Measurements from ENCODE around the gene WWP2.
"Not testable (repeated sequence)": the region's sequence is repeated elsewhere in the genome, so short reads cannot be mapped to it uniquely, and the experiment has no call there.

The WWP2 gene

DNA sequence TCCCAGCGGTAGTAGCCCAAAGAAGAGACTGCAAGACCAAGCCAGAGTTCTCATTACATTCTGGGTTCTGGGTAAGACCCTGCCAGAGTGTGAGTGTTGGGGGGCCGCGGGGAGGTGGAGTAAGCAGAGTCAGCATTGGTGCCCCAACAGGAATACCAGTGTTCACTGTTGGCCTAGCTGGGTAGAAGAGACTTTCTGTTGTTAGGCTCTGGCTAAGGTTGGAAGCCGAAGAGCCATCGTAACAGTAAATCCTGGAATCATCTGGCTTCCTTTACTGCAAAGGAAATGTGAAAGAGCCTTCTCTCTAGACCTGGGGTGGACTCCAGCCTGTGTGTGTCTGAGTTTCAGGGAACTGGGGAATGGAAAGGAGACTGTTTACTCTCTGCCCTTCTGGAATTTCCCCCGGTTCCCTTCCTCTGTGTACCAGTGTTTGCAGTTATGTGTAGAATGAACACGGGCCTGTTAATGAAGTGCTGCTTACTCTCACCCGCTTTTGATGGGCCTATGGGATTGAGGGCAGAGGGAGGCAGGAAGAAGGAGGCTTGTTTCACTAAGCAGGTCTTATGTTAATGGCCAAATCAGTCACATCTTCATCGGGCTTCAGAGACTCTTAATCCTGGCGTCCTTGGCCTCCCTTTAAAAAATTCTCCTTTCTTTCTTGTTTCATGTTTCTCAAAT, 68.5 kb downstream of the WWP2 start:
- no peak for DNase-seq (ENCODE audit: low read depth in 2 of 2)

DNA sequence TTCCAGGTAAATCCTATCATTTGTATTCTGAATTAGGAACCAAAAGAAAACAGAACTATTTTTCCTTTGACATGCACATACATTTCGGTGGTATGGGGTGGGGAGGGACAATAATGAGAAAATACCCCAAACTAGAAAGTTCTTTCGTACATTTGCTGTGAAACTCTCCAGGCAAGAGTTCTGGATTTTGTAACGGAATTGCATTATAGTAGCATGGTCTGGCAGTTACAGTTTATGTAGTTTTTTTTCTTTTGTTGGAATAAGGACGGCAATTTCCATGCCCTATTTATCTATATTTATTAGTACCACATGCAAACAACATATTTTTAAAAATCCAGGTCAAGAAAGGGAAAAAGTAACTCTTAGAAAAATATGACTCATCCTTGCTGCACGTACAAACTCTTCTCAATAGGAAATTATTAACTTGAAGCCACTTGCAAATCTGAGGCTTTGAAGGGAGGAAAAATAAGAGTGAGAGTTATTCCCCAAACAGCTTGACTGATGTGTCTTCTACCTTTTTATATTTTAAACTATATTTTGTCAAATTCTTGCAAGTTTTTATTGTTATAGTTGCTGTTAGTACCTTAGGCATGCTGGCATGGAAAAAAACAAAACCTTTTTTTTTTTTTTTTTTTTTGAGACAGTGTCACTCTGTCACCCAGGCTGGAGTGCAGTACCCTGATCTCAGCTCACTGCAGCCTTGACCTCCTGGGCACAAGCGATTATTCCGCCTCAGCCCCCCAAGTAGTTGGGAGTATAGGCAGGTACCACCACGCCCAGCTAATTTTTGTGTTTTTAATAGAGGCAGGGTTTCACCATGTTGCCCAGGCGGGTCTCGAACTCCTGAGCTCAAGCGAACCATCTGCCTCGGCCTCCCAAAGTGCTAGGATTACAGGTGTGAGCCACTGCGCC, 69.3 kb downstream of the WWP2 start:
- DNase-seq (ENCODE audit: low read depth in 2 of 2), result no peak

DNA sequence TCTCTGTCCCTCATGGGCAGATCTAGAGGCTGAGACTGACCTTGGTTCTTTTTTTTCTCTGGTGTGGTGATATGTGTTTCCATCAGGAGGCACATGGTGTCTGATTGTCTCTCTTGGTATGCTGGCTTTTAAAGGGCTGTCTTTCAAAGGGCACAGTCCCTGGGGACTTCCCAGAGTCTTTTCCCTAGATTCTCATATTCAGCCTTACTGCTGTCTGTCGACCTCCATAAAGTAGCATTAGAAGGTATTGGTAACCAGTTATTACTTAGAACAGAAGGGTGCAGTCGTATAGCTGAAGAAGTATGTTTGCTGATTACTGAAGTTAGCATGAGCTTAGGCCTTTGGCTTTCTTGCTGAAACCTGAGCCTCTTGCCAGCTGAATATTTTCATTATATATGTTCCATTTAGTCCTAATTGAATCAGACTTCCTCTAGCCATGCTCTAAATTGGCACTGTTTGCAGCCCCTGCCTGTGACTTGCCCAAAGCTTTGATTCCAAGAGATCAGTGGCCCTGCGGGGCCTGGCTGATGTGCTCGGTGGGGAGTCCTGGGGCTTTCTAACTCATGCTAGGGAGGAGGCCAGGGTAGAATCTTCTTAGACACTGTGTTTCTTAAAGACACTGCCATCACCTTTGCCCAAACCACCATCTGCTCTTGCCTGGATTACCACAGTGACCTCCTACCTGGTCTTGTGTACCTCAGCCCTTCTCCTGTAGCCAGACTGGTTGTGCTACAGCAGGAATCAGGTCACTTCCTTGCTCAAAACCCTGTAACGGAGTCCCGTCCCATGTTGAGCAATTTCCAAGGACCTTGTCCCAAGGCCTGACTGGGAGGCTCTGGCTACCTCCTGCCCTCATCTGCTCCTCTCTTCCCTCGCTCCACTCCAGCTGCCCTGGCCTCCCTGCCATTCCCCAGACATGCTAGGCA, 71.5 kb downstream of the WWP2 start:
- DNase-seq (ENCODE audit: low read depth in 2 of 2), result no peak

DNA sequence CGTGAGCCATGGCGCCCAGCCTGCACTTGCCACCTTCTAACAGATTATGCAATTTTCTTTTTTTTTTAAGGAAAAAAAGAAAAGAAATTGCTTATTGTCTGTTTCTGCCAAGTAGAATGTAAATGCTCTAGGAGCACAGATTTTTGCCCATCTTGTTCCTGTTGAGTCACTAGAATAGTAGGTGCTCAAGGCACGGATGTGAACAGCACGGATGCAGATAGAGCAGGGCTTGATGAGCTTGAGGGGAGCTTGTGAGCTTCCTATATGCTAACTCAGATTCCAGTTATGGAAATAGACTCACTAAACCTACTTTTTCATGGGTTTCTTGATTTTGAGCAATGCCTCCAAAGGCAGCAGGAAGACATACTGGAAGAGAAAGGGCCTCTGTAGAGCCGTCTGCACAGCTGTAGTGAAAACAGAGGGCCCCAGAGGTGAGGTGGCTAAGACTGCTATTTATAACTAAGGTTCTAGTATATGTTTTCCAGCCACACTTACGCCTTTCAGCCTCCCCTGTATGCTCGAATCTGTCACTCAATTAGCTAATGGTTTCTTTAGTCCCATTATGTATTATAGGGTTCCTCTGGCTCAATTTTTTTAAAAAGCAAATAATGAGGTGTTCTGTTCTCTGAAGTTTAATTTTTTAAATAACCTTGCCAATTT, 72.8 kb downstream of the WWP2 start:
- DNase-seq (ENCODE audit: low read depth in 2 of 2), result no peak

DNA sequence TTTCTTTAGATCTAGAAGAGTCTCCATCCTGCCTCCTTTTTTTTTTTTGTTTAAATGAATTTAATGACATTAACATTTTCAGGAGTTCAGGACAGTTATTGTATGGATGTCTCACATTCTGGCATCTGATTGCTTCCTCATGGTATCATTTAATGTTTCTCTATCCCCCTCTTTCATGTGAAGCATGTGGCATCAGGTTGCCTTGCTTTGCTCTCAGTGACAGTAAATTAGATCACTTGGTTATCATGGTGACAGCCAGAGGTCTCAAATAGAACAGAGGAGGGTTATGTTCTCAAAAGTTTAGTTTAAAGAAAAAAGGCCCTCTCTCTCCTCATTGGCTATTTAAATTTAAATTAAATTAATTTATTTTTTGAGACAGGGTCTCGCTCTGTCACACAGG, 74.1 kb downstream of the WWP2 start:
- DNase-seq (ENCODE audit: low read depth in 2 of 2), result no peak

DNA sequence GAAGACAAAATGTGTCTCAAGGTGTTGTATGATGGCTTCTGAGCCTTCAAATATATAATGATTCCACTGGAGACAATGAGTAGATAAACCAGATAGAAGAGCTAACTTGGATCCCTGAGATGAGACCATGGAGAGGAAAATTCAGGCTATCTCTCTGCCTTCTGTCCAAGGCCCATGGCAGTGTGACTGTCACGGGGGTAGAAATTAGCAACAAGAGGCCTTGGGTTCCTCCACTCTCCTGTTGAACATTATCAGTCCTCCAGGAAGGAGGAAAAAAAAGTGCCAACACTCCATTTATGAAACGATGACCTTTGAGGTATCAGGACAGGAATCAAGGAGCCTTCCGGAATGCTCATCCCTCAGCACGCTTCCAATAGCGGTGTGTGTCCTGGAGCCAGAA, 75.2 kb downstream of the WWP2 start:
- no peak for DNase-seq (ENCODE audit: low read depth in 2 of 2)

DNA sequence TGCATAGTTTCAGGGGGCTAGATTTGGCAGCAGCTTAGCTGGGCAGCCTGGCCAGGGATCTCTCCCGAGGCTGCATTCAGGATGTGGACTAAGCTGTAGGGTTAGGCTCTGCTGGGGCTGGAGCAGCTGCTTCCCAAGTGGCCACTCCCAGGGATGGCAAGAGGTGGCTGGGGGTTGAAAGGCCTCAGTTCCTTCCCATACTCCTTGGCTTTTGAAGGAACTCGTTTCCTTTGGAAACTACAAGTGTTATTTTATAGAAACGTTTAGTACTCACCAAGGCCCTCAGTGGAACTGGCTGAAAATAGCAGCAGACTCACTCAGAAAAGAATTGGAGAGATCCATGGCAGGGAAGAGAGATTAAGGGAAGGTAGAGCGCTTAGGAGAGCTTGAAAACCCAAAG, 76.4 kb downstream of the WWP2 start:
- no peak for DNase-seq (ENCODE audit: low read depth in 2 of 2)

DNA sequence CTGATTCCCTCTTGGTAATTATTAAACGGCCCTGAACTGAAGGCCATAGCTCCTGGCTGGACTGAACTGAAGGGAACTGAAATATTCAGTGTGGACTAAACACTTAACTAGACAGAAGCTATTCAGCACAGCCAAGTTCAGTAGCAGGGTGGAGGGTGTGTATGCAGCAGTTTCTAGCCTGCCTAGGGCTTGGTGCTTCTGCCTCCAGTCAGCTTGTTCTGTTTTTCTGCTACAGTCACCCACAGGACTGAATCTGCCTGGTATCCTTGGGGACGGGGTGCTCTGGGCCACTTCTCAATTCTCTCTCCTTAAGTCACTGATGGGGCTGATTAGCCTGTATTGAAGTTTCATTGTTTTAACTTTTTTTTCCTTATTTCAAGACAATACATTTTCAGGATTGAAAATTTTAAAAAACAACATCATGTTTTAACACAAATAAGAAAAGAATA, 77.1 kb downstream of the WWP2 start:
- DNase-seq (ENCODE audit: low read depth in 2 of 2), result no peak

DNA sequence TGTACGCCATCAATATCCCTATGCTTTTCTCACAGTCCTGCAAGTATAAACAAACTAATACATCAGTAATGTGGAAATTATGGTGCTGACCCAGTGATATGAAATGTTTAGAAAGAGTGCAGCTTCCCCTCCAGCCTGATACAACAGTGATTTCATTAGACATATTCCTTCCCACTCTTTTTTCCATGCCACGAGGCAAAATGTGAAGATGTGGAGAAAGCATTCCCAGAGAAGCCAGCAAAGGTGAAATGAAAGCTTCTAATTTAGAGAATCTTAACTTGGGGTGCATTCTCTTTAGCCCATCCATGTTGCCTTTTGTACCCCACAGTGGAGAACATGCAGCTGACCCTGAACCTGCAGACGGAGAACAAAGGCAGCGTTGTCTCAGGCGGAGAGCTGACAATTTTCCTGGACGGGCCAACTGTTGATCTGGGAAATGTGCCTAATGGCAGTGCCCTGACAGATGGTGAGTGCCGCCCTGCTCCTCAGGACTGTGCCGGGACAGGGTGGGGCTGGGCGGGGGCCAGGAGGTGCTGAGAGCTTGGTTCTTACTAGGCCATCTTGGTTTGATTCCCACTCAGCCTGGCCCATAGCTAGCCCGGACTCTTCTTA, 77.8 kb downstream of the WWP2 start:
- DNase-seq (ENCODE audit: low read depth in 2 of 2), result no peak

DNA sequence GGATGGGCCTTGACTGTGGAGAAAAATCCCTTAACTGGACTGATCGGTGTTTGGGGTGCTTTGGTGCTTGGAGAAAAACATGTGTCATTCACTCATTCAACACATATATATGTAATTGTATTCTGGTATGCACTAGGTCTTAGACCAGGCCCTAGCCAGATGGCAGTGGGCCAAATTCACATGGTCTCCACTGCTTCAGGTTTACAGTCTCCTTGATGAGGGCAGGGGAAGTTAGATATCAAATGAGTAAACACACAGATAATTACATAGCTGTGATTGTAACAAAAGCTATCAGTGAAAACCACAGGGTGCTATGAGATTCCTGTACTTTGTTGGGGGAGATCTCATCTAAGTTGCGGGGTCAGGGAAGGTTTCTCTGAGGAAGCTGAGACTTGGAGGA, 78.8 kb downstream of the WWP2 start:
- no peak for DNase-seq (ENCODE audit: low read depth in 2 of 2)

DNA sequence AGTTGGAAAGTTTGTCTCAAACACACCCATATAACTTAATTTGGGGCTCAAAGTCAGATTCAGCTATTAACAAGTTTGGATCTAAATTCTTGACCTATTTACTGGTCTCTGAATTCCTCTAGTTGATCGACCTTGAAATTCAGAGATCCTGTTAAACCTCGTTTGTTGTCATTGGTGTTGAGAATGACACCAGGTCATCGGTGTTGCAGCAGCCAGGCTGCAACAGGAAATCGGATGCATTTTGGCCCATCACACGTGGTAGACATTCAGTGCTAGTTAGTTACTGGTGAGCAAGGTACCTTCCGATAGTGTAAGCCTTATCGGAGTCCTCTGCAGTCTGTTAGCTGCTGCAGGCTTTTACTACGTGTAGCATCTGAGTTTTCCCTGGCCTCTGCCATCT, 82.3 kb downstream of the WWP2 start:
- no peak for DNase-seq (ENCODE audit: low read depth in 2 of 2)

DNA sequence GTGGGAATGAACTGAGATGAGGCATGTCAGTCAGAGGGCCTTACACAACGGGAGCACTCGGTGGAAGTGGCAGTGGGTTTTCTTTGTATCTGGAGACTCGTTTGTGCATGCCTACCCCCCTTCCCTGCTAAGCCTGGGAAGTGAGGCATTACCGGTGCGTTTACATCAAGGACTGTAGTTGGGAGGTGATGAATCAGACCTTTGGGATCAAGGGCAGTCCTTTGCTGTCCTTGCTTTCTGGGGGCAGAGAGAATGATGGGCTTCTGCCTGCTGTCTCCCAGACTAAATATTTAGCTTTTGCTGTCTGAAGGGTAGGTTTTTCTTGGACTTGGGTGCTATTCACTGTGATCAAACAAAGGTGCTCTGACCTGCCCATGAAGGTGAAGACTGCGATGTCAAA, 83.0 kb downstream of the WWP2 start:
- DNase-seq (ENCODE audit: low read depth in 2 of 2), result no peak

DNA sequence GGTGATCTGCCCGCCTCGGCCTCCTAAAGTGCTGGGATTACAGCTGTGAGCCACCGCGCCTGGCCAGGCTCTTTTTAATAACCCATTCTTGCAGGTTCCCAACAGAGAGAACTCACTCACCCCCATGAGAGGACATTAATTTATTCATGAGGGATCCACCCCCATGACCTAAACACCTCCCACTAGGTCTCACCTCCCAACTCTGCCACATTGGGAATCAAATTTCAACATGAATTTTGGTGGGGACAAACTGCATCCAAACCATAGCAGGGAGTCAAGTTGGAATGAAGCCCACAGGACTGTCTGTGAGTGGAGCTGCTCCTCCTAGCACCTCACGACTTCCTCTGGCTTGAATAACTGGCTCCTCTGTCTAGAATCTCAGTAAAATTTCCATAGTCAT, 85.5 kb downstream of the WWP2 start:
- DNase-seq (ENCODE audit: low read depth in 2 of 2), result no peak

DNA sequence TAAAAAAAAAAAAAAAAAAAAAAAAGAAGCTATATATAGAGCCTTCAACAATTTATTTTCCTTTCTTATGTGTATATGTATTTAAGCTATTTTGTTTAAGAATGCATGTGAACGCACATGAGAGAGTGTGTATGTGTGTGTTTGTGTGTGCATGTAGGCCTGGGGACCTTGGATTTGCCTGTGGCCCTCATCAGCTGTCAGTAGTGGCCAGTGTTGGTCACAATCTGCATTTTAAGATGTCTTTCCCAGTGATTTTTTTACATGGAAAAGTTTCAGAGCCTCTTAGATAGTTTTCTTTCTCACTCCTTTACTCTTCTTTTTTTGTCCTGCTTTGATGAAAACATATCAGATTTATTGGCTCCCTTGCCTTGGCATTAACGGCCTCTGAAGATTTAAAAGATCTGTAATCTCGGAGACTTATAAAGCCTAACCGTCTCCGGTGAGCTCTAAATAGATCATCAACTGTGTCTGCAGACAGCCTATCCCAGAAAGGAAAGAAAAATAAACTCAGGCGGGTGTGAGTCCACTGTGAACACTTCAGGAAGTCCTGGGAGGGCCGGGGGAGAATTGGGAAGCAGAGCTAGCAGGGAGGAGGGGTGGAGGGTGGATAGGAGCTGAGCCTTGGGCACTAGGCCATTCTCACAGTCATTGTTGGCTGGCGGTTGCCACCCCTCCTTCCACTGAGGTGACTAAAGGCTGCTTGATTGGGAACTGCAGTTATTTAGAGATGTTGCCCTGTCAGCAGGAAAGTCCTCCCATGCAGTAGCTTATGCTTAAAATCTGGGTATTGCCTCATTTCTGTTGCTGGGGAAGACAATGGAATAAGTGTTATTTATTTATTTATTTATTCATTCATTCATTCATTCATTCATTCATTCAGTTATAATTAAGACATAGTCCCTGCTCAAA, 86.8 kb downstream of the WWP2 start:
- no peak for DNase-seq (ENCODE audit: low read depth in 2 of 2)

DNA sequence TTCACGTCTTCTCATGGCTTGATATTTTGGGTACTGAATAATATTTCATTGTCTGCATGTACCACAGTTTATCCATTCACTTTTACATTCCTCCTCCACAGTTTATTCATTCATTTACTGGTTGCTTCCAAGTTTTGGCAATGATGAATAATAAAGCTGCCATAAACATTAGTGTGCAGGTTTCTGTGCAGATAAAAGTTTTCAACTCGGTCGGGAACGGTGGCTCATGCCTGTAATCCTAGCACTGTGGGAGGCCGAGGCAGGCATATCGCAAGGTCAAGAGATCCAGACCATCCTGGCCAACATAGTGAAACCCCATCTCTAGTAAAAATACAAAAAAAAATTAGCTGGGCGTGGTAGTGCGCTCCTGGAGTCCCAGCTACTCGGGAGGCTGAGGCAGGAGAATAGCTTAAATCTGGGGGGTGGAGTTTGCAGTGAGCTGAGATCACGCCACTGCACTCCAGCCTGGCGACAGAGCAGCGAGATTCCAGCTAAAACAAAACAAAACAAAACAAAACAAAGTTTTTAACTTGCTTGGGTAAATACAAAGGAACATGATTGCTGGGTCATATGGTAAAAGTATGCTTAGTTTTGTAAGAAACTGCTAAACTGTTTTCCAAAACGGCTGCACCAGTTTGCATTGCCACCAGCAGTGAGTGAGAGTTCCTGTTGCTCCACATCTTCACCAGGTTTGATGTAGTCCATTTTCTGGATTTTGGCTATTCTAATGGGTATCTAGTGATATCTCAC, 89.5 kb downstream of the WWP2 start:
- no peak for DNase-seq (ENCODE audit: low read depth in 2 of 2)

DNA sequence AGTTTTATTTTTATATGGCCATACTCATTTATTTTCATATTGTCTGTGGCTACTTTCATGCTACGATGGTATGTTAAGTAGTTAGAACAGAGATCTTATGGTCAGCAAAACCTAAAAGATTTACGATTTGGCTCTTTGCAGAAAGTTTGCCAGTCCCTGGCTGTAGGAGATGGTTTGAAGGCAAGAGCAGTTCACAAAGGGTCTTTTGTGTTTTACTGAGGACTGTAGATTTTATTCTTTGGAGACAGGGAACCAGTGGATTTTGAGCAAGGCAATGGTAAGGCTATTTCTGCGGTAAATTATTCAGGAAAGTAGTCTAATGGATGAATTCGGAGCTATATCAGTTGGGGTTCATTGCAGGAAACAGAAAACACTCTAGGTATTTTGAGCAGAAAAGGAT, 90.7 kb downstream of the WWP2 start:
- DNase-seq (ENCODE audit: low read depth in 2 of 2), result no peak

DNA sequence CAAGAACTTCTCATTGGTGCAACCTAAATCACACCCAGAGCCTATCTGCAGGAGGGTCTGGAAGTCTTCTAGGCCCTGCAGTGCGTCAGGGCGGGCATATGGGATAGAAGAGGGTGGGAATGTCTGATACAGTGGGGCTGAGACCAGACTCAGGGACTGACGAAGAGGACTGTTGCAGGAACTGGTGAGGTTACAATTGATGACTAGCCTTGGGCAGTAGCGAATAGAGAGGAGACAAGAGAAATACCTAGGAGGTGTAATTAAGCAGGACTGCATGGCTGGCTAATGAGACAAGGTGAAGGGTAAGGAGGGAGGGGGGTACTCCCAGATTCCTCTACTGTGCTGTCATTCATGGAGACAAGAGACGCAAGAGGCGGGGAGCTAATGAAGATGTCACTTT, 91.3 kb downstream of the WWP2 start:
- no peak for DNase-seq (ENCODE audit: low read depth in 2 of 2)

DNA sequence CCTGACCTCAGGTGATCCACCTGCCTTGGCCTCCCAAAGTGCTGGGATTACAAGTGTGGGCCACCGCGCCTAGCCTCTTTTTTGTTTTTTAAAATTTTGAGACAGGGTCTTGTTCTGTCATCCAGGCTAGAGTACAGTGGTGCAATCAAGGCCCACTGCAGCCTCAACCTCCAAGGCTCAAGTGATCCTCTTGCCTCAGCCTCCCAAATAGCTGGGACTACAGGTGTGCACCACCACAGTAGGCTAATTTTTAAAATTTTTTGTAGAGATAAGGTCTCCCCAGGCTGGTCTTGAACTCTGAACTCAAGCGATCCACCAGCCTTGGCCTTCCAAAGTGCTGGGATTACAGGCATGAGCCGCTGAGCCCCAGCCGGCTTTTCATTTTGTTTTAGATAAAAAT, 92.6 kb downstream of the WWP2 start:
- DNase-seq (ENCODE audit: low read depth in 2 of 2), result not testable (repeated sequence)

DNA sequence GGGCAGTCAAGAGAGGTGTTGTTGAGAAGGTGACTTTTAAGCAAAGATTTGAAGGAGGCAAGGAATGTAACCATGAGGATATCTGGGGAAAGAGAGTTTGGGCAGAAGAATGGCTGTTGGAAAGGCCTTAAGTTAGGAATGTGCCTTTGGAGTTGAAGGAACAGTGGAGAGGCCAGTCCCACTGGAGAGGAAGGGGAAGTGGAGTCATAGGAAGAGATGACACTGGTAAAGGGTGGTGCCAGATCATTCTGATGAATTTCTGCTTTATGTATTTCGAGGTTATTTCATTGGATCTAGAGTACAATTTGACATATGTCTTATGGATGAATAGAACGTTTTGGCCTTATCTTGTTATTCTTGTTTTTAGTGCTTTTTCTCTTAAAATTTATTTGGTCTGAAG, 93.5 kb downstream of the WWP2 start:
- DNase-seq (ENCODE audit: low read depth in 2 of 2), result no peak
